Heart right ventricle (tissue), 16 donors: Measurements from ENCODE around the gene ZC3H4. TPM values are rescaled to one million over a fixed set of nuclear protein-coding genes. Genes with fewer than 3 reads are reported as not detected.
A peak's percentile ranks its signal among the peaks of the same experiment; 100 is the strongest.

Experiments
- ATAC-seq, 8 donors: fragments of 200-7000 bp; cut with Tn5 transposase; one replicate each; pipeline ENCODE4 v1.9.1; 2020; ENCODE audit warnings: mild to moderate bottlenecking in 8 of 8, moderate library complexity in 8 of 8, moderate number of reproducible peaks in 1 of 8
- DNase-seq, 2 donors: peaks; one replicate each; pipeline ENCODE4 v3.0.0-alpha.2; 2020
- H3K27ac ChIP-seq, 10 donors: fragments of 200-600 bp; sonication (generic) in 2 of 10; one replicate each; pipeline versions ENCODE4 v1.5.0 to v1.8.0; 2020 to 2022; ENCODE audit warnings: mild to moderate bottlenecking in 3 of 10
- H3K27me3 ChIP-seq, 7 donors: fragments of 200-600 bp; one replicate each; pipeline ENCODE4 v1.8.0; 2021 to 2022; ENCODE audit warnings: mild to moderate bottlenecking in 2 of 7
- H3K36me3 ChIP-seq, 9 donors: fragments of 200-600 bp; sonication (generic) in 1 of 9; one replicate each; pipeline versions ENCODE4 v1.5.0 to v1.8.0; 2020 to 2022; ENCODE audit warnings: mild to moderate bottlenecking in 2 of 9
- H3K4me1 ChIP-seq, 9 donors: fragments of 200-600 bp; sonication (generic) in 1 of 9; one replicate each; pipeline versions ENCODE4 v1.5.0 to v1.8.0; 2020 to 2022; ENCODE audit warnings: mild to moderate bottlenecking in 4 of 9
- H3K4me3 ChIP-seq, 10 donors: fragments of 200-600 bp; sonication (generic) in 2 of 10; one replicate each; pipeline versions ENCODE4 v1.5.0 to v1.8.0; 2020 to 2022; ENCODE audit warnings: mild to moderate bottlenecking in 7 of 10, moderate library complexity in 2 of 10
- H3K9me3 ChIP-seq, 11 donors: fragments of 200-600 bp in 10 of 11; sonication (generic) in 2 of 11; one replicate each; pipeline versions ENCODE4 v1.5.0 to v1.8.0; 2013 to 2022; ENCODE audit warnings: mild to moderate bottlenecking in 2 of 11, control low read depth in 1 of 11, moderate library complexity in 1 of 11
- WGBS, 2 donors: extraction: QIAGEN DNeasy Blood & Tissue Kit; methylation state at CpG; one replicate each; pipeline ENCODE4 v1.1.7; 2013; ENCODE audit warnings: inconsistent platforms in 1 of 2; 5-methylcytosine and 5-hydroxymethylcytosine counted together
- intact Hi-C, 10 donors: fragments of 100-400 bp; cut with DNase I; formaldehyde crosslinking; loops; one replicate each; pipeline versions ENCODE4 v1.11.1 to v1.14.2; 2022
- polyA plus RNA-seq, 2 donors: library from polyadenylated mRNA; stranded (reverse); fragments of 200-250 nt; gene quantifications; one replicate each; pipeline ENCODE4 v1.2.3, GENCODE V29; 2013
- total RNA-seq, 10 donors: library from RNA; stranded (reverse); fragmentation: NEBNext Ultra II Directional in 3 of 10; extraction: Animal tissue kit (Norgen Biotek cat#: 25700) in 3 of 10; gene quantifications; one replicate each; pipeline versions ENCODE4 v1.2.1 to v1.2.4, GENCODE V29; 2021 to 2023
- TF ChIP-seq, protein P1 (sequence below), 9 donors: fragments of 200-600 bp; sonication (generic) in 2 of 9; IDR thresholded peaks; one replicate each; pipeline versions ENCODE4 v1.5.0 to v1.8.0; 2021 to 2022; ENCODE audit warnings: antibody characterized with exemption in 9 of 9, mild to moderate bottlenecking in 5 of 9, moderate library complexity in 1 of 9
- donor health status: Arrhythmogenic right ventricular cardiomyopathy.
- donor health status: ischemic (EF 13 %, LVEDD 7.1; RV severe dilation, severe dysfunction).
- donor health status: healthy with polysubstance abuse.
- donor health status: DM: no; HTN: yes; CAD: no.
- donor health status: DM: no; HTN: no; CAD: no.
- donor health status: ischemic (EF 25% LVEDD 6.9; RV normal size, moderate dysfunction).
- donor health status: ischemic (EF 25% LVEDD 5.7; RV mildly dilated, moderate dysfunction).
- donor health status: healthy.
- donor health status: DM: yes; HTN: yes; CAD: no.
- donor health status: Ischemic cardiomyopathy.
- donor health status: ischemic (EF 35%, LVEDD 5.7; RV mildly dilated, moderate dysfunction).
- donor health status: nonischemic (EF 11% LVEDD 7.7; RV severe dilation, severe dysfunction).
- donor health status: DM: yes; HTN: yes; CAD: no.
- donor health status: PGD.
- donor health status: ischemic (EF 29% LVEDD 5.4; RV normal size, mild dysfunction).
- donor health status: nonischemic (EF 23%, LVEDD 6.1; RV moderate dilation, normal function).

The ZC3H4 gene
- total and polyA plus RNA-seq, 12 donors: 4.5 to 32.8 (median 25.1) TPM

DNA sequence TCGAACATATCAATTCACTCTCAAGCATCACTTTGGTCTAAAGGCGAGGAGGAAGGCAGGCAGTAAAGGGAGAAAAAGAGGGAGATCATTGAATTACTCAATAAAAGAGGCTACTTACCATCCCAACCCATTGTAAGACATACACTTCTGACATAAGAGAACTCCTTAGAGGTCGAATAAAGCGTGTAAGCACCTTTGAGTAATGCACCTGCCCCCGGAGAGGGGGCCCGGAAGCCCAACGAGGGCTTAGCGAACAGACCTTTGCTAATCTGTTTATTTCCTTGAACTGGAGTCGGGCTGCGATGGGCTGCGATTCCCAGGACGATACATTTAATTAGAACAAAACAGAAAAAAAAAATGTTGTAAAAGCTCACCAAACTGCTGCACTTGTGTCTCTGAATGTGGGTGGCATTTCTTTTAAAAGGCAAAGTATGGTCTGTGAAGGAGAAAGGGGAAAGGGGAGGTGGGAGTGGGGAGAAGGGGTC is 3.0 kb downstream of the ZC3H4 start:
- ATAC-seq: no peak
- peaks cover 6 to 64% (median 55%) of the 10 kb centered on the region in 9 donors for H3K4me1 ChIP-seq
- intact Hi-C loops: loop anchor here in 6 of 10 donors (5.0 to 10.0 kb wide), 4 partner anchors 63 to 258 kb away; partner anchors contain the start of genes AP2S1 (in 5 of the 6) and TMEM160 (in 1 of the 6)

GRCh38 chr19:47109541-47110375 is 3.8 kb downstream of the ZC3H4 start:
- no peaks in the 10 kb centered on the region for H3K27me3 ChIP-seq
- ATAC-seq (no peak), DNase-seq (no peak)
- H3K36me3 ChIP-seq: peaks cover 0 to 23% (median 0%) of the 10 kb centered on the region in 9 donors
- intact Hi-C loops: loop anchor here in 7 of 10 donors (5.0 to 10.0 kb wide), 4 partner anchors 62 to 257 kb away; partner anchors contain the start of genes AP2S1 (in 6 of the 7) and TMEM160 (in 1 of the 7)
- no peaks in the 10 kb centered on the region for H3K9me3 ChIP-seq
- H3K27ac ChIP-seq: peak overlapping the region; percentile 99 to 100 (median 100)
- WGBS, 2 donors: 28 to 43% methylated on average over 15 of the region's 15 CpGs
- H3K4me3 ChIP-seq: peak overlapping the region in 9 of 10 donors; percentile 77 to 97 (median 82)
- TF ChIP-seq, protein P1, sequence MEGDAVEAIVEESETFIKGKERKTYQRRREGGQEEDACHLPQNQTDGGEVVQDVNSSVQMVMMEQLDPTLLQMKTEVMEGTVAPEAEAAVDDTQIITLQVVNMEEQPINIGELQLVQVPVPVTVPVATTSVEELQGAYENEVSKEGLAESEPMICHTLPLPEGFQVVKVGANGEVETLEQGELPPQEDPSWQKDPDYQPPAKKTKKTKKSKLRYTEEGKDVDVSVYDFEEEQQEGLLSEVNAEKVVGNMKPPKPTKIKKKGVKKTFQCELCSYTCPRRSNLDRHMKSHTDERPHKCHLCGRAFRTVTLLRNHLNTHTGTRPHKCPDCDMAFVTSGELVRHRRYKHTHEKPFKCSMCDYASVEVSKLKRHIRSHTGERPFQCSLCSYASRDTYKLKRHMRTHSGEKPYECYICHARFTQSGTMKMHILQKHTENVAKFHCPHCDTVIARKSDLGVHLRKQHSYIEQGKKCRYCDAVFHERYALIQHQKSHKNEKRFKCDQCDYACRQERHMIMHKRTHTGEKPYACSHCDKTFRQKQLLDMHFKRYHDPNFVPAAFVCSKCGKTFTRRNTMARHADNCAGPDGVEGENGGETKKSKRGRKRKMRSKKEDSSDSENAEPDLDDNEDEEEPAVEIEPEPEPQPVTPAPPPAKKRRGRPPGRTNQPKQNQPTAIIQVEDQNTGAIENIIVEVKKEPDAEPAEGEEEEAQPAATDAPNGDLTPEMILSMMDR (IDR thresholded peaks at IDR 0.05): no peak
- peaks cover 6 to 72% (median 63%) of the 10 kb centered on the region in 9 donors for H3K4me1 ChIP-seq

More for the DNA sequence above, 3.0 kb downstream of the ZC3H4 start:
- Histone ChIP-seq H3K27ac (peak overlapping the region; percentile 99 to 100 (median 100)), H3K4me3 (peak overlapping the region; percentile 77 to 97 (median 82)), H3K9me3 (no peaks in the 10 kb centered on the region), H3K27me3 (no peaks in the 10 kb centered on the region), H3K36me3 (peaks cover 0 to 15% (median 0%) of the 10 kb centered on the region in 9 donors)
- TF ChIP-seq, protein P1 (IDR thresholded peaks at IDR 0.05): no peak
- no peak for DNase-seq
- 12 to 19% methylated on average over 12 of the region's 12 CpGs for WGBS, 2 donors

DNA sequence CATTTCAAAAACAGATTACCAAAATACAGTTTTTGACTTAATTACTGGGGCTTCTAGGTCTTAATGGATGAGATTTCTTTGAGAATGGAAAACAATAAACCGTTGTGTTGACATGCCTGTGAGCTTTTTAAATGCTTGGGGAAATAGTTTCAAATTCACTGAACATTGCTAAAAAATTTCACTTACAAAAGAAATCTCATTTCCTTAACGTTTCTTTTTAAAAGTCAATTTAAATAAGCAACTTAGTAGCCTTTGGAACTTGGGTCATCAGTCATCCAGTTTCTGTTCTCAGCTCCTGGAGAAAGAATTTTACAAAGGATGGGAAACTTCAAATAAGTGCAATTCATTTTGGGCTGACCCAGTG is 4.4 kb downstream of the ZC3H4 start:
- peak overlapping the region in 6 of 10 donors; percentile 77 to 86 (median 82) for H3K4me3 ChIP-seq
- intact Hi-C loops: loop anchor here in 1 of 10 donors (10.0 kb wide), 1 partner anchor 254 kb away; the partner anchor contains the start of gene AP2S1
- H3K27me3 ChIP-seq: no peaks in the 10 kb centered on the region
- ATAC-seq (no peak), DNase-seq (no peak)
- H3K4me1 ChIP-seq: peaks cover 6 to 77% (median 62%) of the 10 kb centered on the region in 9 donors
- H3K9me3 ChIP-seq: no peaks in the 10 kb centered on the region
- peaks cover 0 to 29% (median 0%) of the 10 kb centered on the region in 9 donors for H3K36me3 ChIP-seq
- peak overlapping the region in 9 of 10 donors; percentile 99 to 100 (median 100) for H3K27ac ChIP-seq
- 51 to 55% methylated on average over 2 of the region's 2 CpGs for WGBS, 2 donors
- TF ChIP-seq, protein P1 (IDR thresholded peaks at IDR 0.05): no peak
